ENCODE measurements around the gene BMPR1A.

Gene BMPR1A

DNA sequence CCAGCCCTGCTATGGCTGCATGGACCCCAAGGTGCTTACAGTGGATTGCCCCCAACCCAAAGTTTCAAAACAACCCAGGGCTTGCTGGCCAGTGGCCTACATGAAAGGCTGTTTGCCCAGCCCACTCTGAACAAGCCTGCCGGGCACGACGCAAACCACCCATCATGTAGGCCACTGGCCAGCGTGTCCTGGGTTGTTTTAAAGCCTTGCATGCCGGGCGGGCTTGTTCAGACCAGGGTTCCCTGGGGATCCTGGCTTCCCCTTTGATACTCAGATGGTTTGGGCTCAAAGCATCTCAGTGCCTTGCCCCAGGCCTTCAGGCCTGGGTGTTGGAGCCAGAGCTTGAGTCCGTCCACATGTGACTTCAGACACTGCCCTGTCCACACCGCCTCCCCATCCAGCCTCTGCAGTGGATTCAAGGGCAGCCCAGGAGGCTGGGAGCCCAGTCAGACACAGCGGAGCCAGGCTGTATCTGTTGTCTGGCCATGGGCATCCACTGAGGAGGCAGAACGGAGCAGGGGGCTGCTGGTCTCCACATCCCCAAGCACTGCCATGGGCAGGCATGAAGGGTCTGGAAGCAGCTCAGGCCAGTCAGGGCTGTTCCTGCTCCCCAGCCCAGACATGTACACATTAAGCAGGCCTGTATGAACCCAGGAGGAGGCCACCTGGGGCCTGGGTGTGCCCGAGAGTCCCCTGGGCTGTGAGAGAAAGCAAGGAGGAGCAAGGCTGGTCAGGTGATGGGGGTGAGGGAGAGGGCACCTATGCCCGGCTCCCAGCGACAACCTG is 207.8 kb downstream of the BMPR1A start:
- Histone ChIP-seq H3K4me1 (ENCODE audit: insufficient read depth, low read length, poor library complexity, severe bottlenecking) (peaks cover 5% of the 10 kb centered on the region), H3K9me2 (replicated peaks; ENCODE audit: low read depth, low read length) (no peaks in the 10 kb centered on the region), H3K79me2 (ENCODE audit: insufficient read depth, low read length) (no peaks in the 10 kb centered on the region), H3K9ac (ENCODE audit: low read depth, low read length, poor library complexity, severe bottlenecking) (no peak overlapping the region), H3K4me3 (ENCODE audit: low read length, poor library complexity, severe bottlenecking) (no peak overlapping the region), H3K9me3 (ENCODE audit: insufficient read depth, low read depth, low read length) (no peaks in the 10 kb centered on the region), H2AFZ (ENCODE audit: low read length) (no peak overlapping the region), H3K4me2 (ENCODE audit: low read depth, low read length, poor library complexity, severe bottlenecking) (no peak overlapping the region), H3K36me3 (ENCODE audit: insufficient read depth, low read length) (no peaks in the 10 kb centered on the region), H4K20me1 (ENCODE audit: insufficient read depth, low read length, poor library complexity, severe bottlenecking) (no peaks in the 10 kb centered on the region), H3K27me3 (ENCODE audit: insufficient read depth, low read length, poor library complexity, severe bottlenecking) (no peaks in the 10 kb centered on the region), H3F3A (ENCODE audit: low read depth) (no peaks in the 10 kb centered on the region)
- TF ChIP-seq, protein P1, sequence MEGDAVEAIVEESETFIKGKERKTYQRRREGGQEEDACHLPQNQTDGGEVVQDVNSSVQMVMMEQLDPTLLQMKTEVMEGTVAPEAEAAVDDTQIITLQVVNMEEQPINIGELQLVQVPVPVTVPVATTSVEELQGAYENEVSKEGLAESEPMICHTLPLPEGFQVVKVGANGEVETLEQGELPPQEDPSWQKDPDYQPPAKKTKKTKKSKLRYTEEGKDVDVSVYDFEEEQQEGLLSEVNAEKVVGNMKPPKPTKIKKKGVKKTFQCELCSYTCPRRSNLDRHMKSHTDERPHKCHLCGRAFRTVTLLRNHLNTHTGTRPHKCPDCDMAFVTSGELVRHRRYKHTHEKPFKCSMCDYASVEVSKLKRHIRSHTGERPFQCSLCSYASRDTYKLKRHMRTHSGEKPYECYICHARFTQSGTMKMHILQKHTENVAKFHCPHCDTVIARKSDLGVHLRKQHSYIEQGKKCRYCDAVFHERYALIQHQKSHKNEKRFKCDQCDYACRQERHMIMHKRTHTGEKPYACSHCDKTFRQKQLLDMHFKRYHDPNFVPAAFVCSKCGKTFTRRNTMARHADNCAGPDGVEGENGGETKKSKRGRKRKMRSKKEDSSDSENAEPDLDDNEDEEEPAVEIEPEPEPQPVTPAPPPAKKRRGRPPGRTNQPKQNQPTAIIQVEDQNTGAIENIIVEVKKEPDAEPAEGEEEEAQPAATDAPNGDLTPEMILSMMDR (conservative IDR thresholded peaks at IDR 0.05; ENCODE audit: low read length): no peak
- no peak for TF ChIP-seq EZH2phosphoT487 (IDR thresholded peaks at IDR 0.05; ENCODE audit: borderline replicate concordance)

DNA sequence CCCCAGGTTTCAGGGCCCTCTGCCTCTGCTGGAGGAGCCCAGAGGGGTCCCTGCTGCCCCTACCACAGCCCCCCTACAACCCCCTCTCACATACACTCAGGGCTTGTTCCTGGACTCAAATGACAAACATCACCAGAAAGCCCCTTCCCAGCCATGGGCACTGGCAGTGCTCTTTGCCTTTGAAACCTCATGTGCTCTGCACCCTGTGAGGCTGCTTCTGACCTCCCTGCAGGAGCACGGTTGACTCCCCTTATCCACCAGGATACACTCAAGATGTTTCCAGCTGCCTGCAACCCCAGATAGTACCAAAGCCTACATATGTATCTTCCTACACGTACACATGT is 208.4 kb downstream of the BMPR1A start:
- Histone ChIP-seq H3K27me3 (ENCODE audit: insufficient read depth, low read length, poor library complexity, severe bottlenecking) (no peaks in the 10 kb centered on the region), H3F3A (ENCODE audit: low read depth) (no peaks in the 10 kb centered on the region), H3K36me3 (ENCODE audit: insufficient read depth, low read length) (no peaks in the 10 kb centered on the region), H3K9me3 (ENCODE audit: insufficient read depth, low read depth, low read length) (no peaks in the 10 kb centered on the region), H3K79me2 (ENCODE audit: insufficient read depth, low read length) (no peaks in the 10 kb centered on the region), H3K4me1 (ENCODE audit: insufficient read depth, low read length, poor library complexity, severe bottlenecking) (peaks cover 5% of the 10 kb centered on the region), H3K4me3 (ENCODE audit: low read length, poor library complexity, severe bottlenecking) (no peak overlapping the region), H3K4me2 (ENCODE audit: low read depth, low read length, poor library complexity, severe bottlenecking) (no peak overlapping the region), H2AFZ (ENCODE audit: low read length) (no peak overlapping the region), H3K9ac (ENCODE audit: low read depth, low read length, poor library complexity, severe bottlenecking) (no peak overlapping the region), H3K9me2 (replicated peaks; ENCODE audit: low read depth, low read length) (no peaks in the 10 kb centered on the region), H4K20me1 (ENCODE audit: insufficient read depth, low read length, poor library complexity, severe bottlenecking) (no peaks in the 10 kb centered on the region)
- TF ChIP-seq, protein P1 (conservative IDR thresholded peaks at IDR 0.05; ENCODE audit: low read length): no peak
- TF ChIP-seq EZH2phosphoT487 (IDR thresholded peaks at IDR 0.05; ENCODE audit: borderline replicate concordance): no peak

DNA sequence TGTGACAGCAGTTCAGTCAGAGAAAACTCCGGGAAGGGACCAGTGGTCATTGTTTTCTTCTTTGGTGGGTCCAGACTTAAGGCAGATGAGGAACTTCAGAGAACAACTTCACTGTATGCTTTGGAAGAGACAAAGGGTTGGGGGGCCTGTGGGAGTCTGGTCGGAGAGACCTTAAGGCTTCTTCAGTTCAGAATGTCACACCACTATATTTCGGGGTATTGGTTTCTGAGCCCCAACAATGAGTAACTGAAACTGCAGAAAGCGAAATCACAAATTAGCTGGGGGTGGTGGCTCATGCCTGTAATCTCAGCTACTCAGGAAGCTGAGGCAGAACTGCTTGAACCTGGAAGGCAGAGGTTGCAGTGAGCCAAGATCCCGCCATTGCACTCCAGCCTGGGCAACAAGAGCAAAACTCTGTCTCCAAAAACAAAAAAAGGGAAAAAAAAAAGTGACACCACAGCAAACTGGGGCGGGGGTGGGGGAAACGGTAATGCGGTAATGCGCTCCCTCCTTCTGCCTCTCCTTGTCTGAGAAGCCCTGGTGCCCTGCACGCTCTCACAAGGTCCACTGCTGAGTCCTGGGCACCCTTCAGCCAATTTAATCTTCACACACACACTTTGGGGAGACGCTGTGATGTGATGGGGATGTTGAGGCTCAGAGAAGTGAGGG is 209.7 kb downstream of the BMPR1A start:
- H2AFZ ChIP-seq (ENCODE audit: low read length): peak overlapping the region; percentile 26
- H3K36me3 ChIP-seq (ENCODE audit: insufficient read depth, low read length): no peaks in the 10 kb centered on the region
- H3F3A ChIP-seq (ENCODE audit: low read depth): no peaks in the 10 kb centered on the region
- H3K9me3 ChIP-seq (ENCODE audit: insufficient read depth, low read depth, low read length): no peaks in the 10 kb centered on the region
- no peaks in the 10 kb centered on the region for H4K20me1 ChIP-seq (ENCODE audit: insufficient read depth, low read length, poor library complexity, severe bottlenecking)
- peaks cover 5% of the 10 kb centered on the region for H3K4me1 ChIP-seq (ENCODE audit: insufficient read depth, low read length, poor library complexity, severe bottlenecking)
- TF ChIP-seq, protein P1 (conservative IDR thresholded peaks at IDR 0.05; ENCODE audit: low read length): no peak
- no peak for TF ChIP-seq EZH2phosphoT487 (IDR thresholded peaks at IDR 0.05; ENCODE audit: borderline replicate concordance)
- H3K27me3 ChIP-seq (ENCODE audit: insufficient read depth, low read length, poor library complexity, severe bottlenecking): no peaks in the 10 kb centered on the region
- no peaks in the 10 kb centered on the region for H3K9me2 ChIP-seq (replicated peaks; ENCODE audit: low read depth, low read length)
- no peak overlapping the region for H3K4me3 ChIP-seq (ENCODE audit: low read length, poor library complexity, severe bottlenecking)
- no peak overlapping the region for H3K4me2 ChIP-seq (ENCODE audit: low read depth, low read length, poor library complexity, severe bottlenecking)
- H3K9ac ChIP-seq (ENCODE audit: low read depth, low read length, poor library complexity, severe bottlenecking): no peak overlapping the region
- no peaks in the 10 kb centered on the region for H3K79me2 ChIP-seq (ENCODE audit: insufficient read depth, low read length)

All from Loucy (cell line).